Muscle layer of colon (tissue), 2 donors: Measurements from ENCODE around the gene MRPS27.

Experiments
- H3K27ac ChIP-seq: one replicate; pipeline ENCODE4 v1.7.0; 2013; ENCODE audit warnings: low read depth, mild to moderate bottlenecking, low read length, moderate library complexity
- H3K27me3 ChIP-seq, 2 donors: one replicate each; pipeline ENCODE4 v1.7.0; 2013; ENCODE audit warnings: low read length in 2 of 2, mild to moderate bottlenecking in 2 of 2; ENCODE audit not compliant: insufficient read depth in 2 of 2, control insufficient read depth in 1 of 2
- H3K36me3 ChIP-seq: one replicate; pipeline ENCODE4 v1.7.0; 2013; ENCODE audit warnings: mild to moderate bottlenecking, low read length; ENCODE audit not compliant: insufficient read depth
- H3K4me1 ChIP-seq: one replicate; pipeline ENCODE4 v1.7.0; 2013; ENCODE audit warnings: mild to moderate bottlenecking, low read length; ENCODE audit not compliant: insufficient read depth
- H3K4me3 ChIP-seq, 2 donors: one replicate each; pipeline ENCODE4 v1.7.0; 2013; ENCODE audit warnings: low read length in 2 of 2, low read depth in 1 of 2, mild to moderate bottlenecking in 1 of 2, moderate library complexity in 1 of 2
- H3K9ac ChIP-seq: one replicate; pipeline ENCODE4 v1.7.0; 2013; ENCODE audit warnings: low read length
- H3K9me3 ChIP-seq: one replicate; pipeline ENCODE4 v1.7.0; 2013; ENCODE audit warnings: mild to moderate bottlenecking, low read length
- donor health status: abdominal sarcoma.
- donor health status: Adenocarcinoma of cecum.

MRPS27 gene

GRCh38 chr5:72355706-72356299 lies 35.8 kb upstream of the MRPS27 start:
- Histone ChIP-seq H3K9me3 (no peaks in the 10 kb centered on the region), H3K36me3 (peaks cover 10% of the 10 kb centered on the region), H3K4me1 (no peaks in the 10 kb centered on the region), H3K27ac (no peak overlapping the region), H3K9ac (no peak overlapping the region), H3K4me3 (no peak overlapping the region), H3K27me3 (no peaks in the 10 kb centered on the region)

GRCh38 chr5:72353046-72353445 lies 33.0 kb upstream of the MRPS27 start:
- Histone ChIP-seq H3K27ac (no peak overlapping the region), H3K4me3 (no peak overlapping the region), H3K9ac (no peak overlapping the region), H3K36me3 (no peaks in the 10 kb centered on the region), H3K27me3 (no peaks in the 10 kb centered on the region), H3K9me3 (no peaks in the 10 kb centered on the region), H3K4me1 (no peaks in the 10 kb centered on the region)

- no peaks in the 10 kb centered on the region for H3K4me1 ChIP-seq
- no peaks in the 10 kb centered on the region for H3K9me3 ChIP-seq
- H3K9ac ChIP-seq, result no peak overlapping the region
- no peak overlapping the region for H3K27ac ChIP-seq
- H3K36me3 ChIP-seq, result no peaks in the 10 kb centered on the region
- no peak overlapping the region for H3K4me3 ChIP-seq
- H3K27me3 ChIP-seq, result no peaks in the 10 kb centered on the region
Measured at GRCh38 chr5:72352616-72353015, 32.6 kb upstream of the MRPS27 start.

GRCh38 chr5:72351376-72351775 lies 31.3 kb upstream of the MRPS27 start:
- no peak overlapping the region for H3K4me3 ChIP-seq
- no peaks in the 10 kb centered on the region for H3K9me3 ChIP-seq
- no peaks in the 10 kb centered on the region for H3K27me3 ChIP-seq
- no peak overlapping the region for H3K9ac ChIP-seq
- no peak overlapping the region for H3K27ac ChIP-seq
- H3K36me3 ChIP-seq, result no peaks in the 10 kb centered on the region
- H3K4me1 ChIP-seq, result no peaks in the 10 kb centered on the region

GRCh38 chr5:72347801-72348308 lies 27.8 kb upstream of the MRPS27 start:
- H3K36me3 ChIP-seq, result peaks cover 10% of the 10 kb centered on the region
- no peak overlapping the region for H3K27ac ChIP-seq
- no peaks in the 10 kb centered on the region for H3K4me1 ChIP-seq
- no peak overlapping the region for H3K4me3 ChIP-seq
- no peaks in the 10 kb centered on the region for H3K9me3 ChIP-seq
- no peak overlapping the region for H3K9ac ChIP-seq
- no peaks in the 10 kb centered on the region for H3K27me3 ChIP-seq

- H3K27ac ChIP-seq, result no peak overlapping the region
- H3K36me3 ChIP-seq, result peaks cover 17% of the 10 kb centered on the region
- no peaks in the 10 kb centered on the region for H3K4me1 ChIP-seq
- H3K4me3 ChIP-seq, result no peak overlapping the region
- H3K9me3 ChIP-seq, result no peaks in the 10 kb centered on the region
- no peaks in the 10 kb centered on the region for H3K27me3 ChIP-seq
- H3K9ac ChIP-seq, result no peak overlapping the region
Measured at GRCh38 chr5:72346398-72346797, 26.4 kb upstream of the MRPS27 start.

GRCh38 chr5:72338689-72339209 lies 18.7 kb upstream of the MRPS27 start:
- no peak overlapping the region for H3K4me3 ChIP-seq
- H3K4me1 ChIP-seq, result no peaks in the 10 kb centered on the region
- no peaks in the 10 kb centered on the region for H3K9me3 ChIP-seq
- no peak overlapping the region for H3K27ac ChIP-seq
- no peaks in the 10 kb centered on the region for H3K27me3 ChIP-seq
- H3K36me3 ChIP-seq, result peaks cover 36% of the 10 kb centered on the region
- H3K9ac ChIP-seq, result no peak overlapping the region

GRCh38 chr5:72337159-72337558 lies 17.1 kb upstream of the MRPS27 start:
- Histone ChIP-seq H3K4me3 (no peak overlapping the region), H3K36me3 (peaks cover 22% of the 10 kb centered on the region), H3K27ac (no peak overlapping the region), H3K9me3 (no peaks in the 10 kb centered on the region), H3K9ac (no peak overlapping the region), H3K4me1 (no peaks in the 10 kb centered on the region), H3K27me3 (no peaks in the 10 kb centered on the region)

- Histone ChIP-seq H3K9ac (no peak overlapping the region), H3K36me3 (peaks cover 3% of the 10 kb centered on the region), H3K4me3 (no peak overlapping the region), H3K4me1 (peaks cover 6% of the 10 kb centered on the region), H3K9me3 (no peaks in the 10 kb centered on the region), H3K27me3 (no peaks in the 10 kb centered on the region), H3K27ac (no peak overlapping the region)
Measured at GRCh38 chr5:72330712-72331111, 10.7 kb upstream of the MRPS27 start.

- no peak overlapping the region for H3K27ac ChIP-seq
- no peaks in the 10 kb centered on the region for H3K36me3 ChIP-seq
Measured at GRCh38 chr5:72328172-72328571, 8.1 kb upstream of the MRPS27 start.

GRCh38 chr5:72326306-72326649 lies 6.2 kb upstream of the MRPS27 start:
- Histone ChIP-seq H3K27ac (no peak overlapping the region), H3K4me1 (peaks cover 6% of the 10 kb centered on the region), H3K4me3 (no peak overlapping the region), H3K9ac (no peak overlapping the region), H3K9me3 (no peaks in the 10 kb centered on the region), H3K36me3 (no peaks in the 10 kb centered on the region), H3K27me3 (no peaks in the 10 kb centered on the region)

More at GRCh38 chr5:72328172-72328571, 8.1 kb upstream of the MRPS27 start:
- Histone ChIP-seq H3K9me3 (no peaks in the 10 kb centered on the region), H3K4me3 (no peak overlapping the region), H3K27me3 (no peaks in the 10 kb centered on the region), H3K9ac (no peak overlapping the region), H3K4me1 (peaks cover 6% of the 10 kb centered on the region)
